HepG2 (cell line): ENCODE results near the gene HYOU1. TPM values are rescaled to one million over a fixed set of nuclear protein-coding genes. Genes with fewer than 3 reads are reported as not detected.

ENCODE experiments used
- ATF1 ChIP-seq: IDR thresholded peaks from 2 replicates; pipeline ENCODE4 v1.6.1; 2016; ENCODE audit warnings: mild to moderate bottlenecking, control low read depth
- FOXK1 ChIP-seq: sonication (generic); formaldehyde crosslinking; IDR thresholded peaks from 2 replicates; pipeline ENCODE4 v1.4.0; 2020; ENCODE audit warnings: low read depth, missing genetic modification reagents, borderline replicate concordance
- NONO ChIP-seq, 2 experiments: fragments of 450-650 bp in 1 of 2; sonication (generic) in 1 of 2; formaldehyde crosslinking in 1 of 2; IDR thresholded peaks in 1 of 2; conservative IDR thresholded peaks in 1 of 2; 2 replicates each; pipeline versions ENCODE4 v1.6.1 to v1.8.0; 2017 to 2022; ENCODE audit warnings: mild to moderate bottlenecking in 1 of 2, missing genetic modification reagents in 1 of 2, moderate library complexity in 1 of 2
- PLRG1 ChIP-seq: fragments of 450-650 bp; conservative IDR thresholded peaks from 2 replicates; pipeline ENCODE4 v1.6.1; 2016
- POLR2AphosphoS2 ChIP-seq: IDR thresholded peaks from 2 replicates; pipeline ENCODE4 v1.6.1; 2011; ENCODE audit warnings: low read depth, low read length, improper control_type of control experiment
- U2AF2 ChIP-seq: fragments of 200-400 bp; formaldehyde crosslinking; IDR thresholded peaks from 2 replicates; pipeline ENCODE4 v1.6.1; 2017; ENCODE audit warnings: low read depth, mild to moderate bottlenecking, low read length
- ZFP41 ChIP-seq: sonication (generic); formaldehyde crosslinking; IDR thresholded peaks from 2 replicates; pipeline ENCODE4 v1.4.0; 2020; ENCODE audit warnings: mild to moderate bottlenecking, missing genetic modification reagents, borderline replicate concordance
- ZNF333 ChIP-seq: sonication (generic); formaldehyde crosslinking; IDR thresholded peaks from 2 replicates; pipeline ENCODE4 v1.4.0; 2020; ENCODE audit warnings: mild to moderate bottlenecking, missing genetic modification reagents, borderline replicate concordance
- ZNF7 ChIP-seq: IDR thresholded peaks from 2 replicates; pipeline ENCODE4 v1.6.1; 2016; ENCODE audit warnings: missing biosample characterization, missing genetic modification reagents
- ZNF772 ChIP-seq: sonication (generic); formaldehyde crosslinking; IDR thresholded peaks from 2 replicates; pipeline ENCODE4 v1.5.0; 2020; ENCODE audit warnings: mild to moderate bottlenecking, missing genetic modification reagents
- polyA plus RNA-seq, 8 experiments: library from polyadenylated mRNA; depleted of rRNA in 3 of 8; stranded (reverse) in 7 of 8; unstranded in 1 of 8; fragments of >200 nt; fragmentation: Illumina TruSeq in 4 of 8; extraction: Trizol in 4 of 8; gene quantifications; 2 replicates each; pipeline versions ENCODE4 v1.2.1 to v1.2.3, GENCODE V29; 2011 to 2016; ENCODE audit warnings: low read depth in 4 of 8, missing spikeins in 1 of 8, mixed read lengths in 1 of 8; ENCODE audit not compliant: insufficient read depth in 1 of 8
- total RNA-seq, 5 experiments: library from RNA; depleted of rRNA; stranded (reverse); fragments of >200 nt; fragmentation: Illumina TruSeq; extraction: Trizol; gene quantifications; 2 replicates each; pipeline ENCODE4 v1.2.3, GENCODE V29; 2016; ENCODE audit warnings: low read depth in 1 of 5
- TF ChIP-seq, protein P1 (sequence below): sonication (generic); formaldehyde crosslinking; IDR thresholded peaks from 2 replicates; pipeline ENCODE4 v1.5.0; 2020; ENCODE audit warnings: mild to moderate bottlenecking, missing genetic modification reagents
- TF ChIP-seq, protein P2 (sequence below): sonication (generic); formaldehyde crosslinking; IDR thresholded peaks from 2 replicates; pipeline ENCODE4 v1.8.1; 2023; ENCODE audit warnings: missing genetic modification reagents, mild to moderate bottlenecking, borderline replicate concordance
- TF ChIP-seq, protein P3 (sequence below): sonication (generic); formaldehyde crosslinking; IDR thresholded peaks from 2 replicates; pipeline ENCODE4 v1.8.1; 2022; ENCODE audit warnings: low read depth, mild to moderate bottlenecking, missing genetic modification reagents
- TF ChIP-seq, protein P4 (sequence below): sonication (generic); formaldehyde crosslinking; IDR thresholded peaks from 2 replicates; pipeline ENCODE4 v1.4.0; 2020; ENCODE audit warnings: missing genetic modification reagents
- TF ChIP-seq, protein P5 (sequence below): sonication (generic); formaldehyde crosslinking; IDR thresholded peaks from 2 replicates; pipeline ENCODE4; 2020; ENCODE audit warnings: missing genetic modification reagents, mild to moderate bottlenecking, borderline replicate concordance
- TF ChIP-seq, protein P6 (sequence below): sonication (generic); formaldehyde crosslinking; conservative IDR thresholded peaks from 2 replicates; pipeline ENCODE4 v1.8.0; 2022; ENCODE audit warnings: low read depth, missing genetic modification reagents

HYOU1 gene
- total and polyA plus RNA-seq, 2 of the 13 experiments (the other 11 are each of a cell fraction or from before 2014, with no cell fraction given): 127 to 155 TPM

DNA sequence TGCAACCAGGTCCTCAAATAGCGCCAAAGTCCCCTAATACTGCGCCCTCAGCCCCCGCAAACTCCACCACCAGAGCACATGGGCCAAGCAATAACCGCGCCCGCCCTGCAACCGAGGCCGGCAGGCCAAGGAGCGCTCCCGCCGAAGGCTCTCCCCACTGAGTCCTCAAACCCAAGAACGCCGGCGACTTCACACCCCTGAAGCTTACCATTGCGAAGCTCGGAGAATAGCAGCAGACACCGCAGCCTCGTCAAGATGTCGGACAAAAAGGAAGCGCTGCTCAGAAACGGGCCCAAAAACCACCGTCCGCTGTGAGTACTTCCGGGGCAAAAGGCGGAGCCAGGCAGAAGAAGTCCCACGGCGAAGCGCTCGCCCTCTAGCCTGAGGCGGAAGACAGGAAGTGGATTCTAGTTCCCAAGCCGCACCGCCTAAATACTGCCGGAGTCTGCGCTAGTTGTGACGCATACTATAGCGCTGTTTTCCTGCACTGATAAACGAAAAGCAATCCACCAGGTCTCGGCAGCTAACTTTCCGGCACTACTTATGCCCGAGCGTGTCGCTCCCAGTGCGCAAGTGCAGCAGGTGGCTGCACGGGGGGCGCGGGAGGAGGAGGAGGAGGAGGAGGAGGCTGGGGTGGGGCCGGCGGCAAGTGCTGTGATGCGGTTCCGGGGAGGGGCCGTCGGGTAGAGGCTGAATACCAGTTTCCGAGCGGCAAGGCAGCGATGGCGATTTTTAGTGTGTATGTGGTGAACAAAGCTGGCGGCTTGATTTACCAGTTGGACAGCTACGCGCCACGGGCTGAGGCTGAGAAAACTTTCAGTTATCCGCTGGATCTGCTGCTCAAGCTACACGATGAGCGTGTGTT, 38.7 kb downstream of the HYOU1 start, which contains the start of the genes RPS25 and TRAPPC4 (continued):
- TF ChIP-seq, protein P1, sequence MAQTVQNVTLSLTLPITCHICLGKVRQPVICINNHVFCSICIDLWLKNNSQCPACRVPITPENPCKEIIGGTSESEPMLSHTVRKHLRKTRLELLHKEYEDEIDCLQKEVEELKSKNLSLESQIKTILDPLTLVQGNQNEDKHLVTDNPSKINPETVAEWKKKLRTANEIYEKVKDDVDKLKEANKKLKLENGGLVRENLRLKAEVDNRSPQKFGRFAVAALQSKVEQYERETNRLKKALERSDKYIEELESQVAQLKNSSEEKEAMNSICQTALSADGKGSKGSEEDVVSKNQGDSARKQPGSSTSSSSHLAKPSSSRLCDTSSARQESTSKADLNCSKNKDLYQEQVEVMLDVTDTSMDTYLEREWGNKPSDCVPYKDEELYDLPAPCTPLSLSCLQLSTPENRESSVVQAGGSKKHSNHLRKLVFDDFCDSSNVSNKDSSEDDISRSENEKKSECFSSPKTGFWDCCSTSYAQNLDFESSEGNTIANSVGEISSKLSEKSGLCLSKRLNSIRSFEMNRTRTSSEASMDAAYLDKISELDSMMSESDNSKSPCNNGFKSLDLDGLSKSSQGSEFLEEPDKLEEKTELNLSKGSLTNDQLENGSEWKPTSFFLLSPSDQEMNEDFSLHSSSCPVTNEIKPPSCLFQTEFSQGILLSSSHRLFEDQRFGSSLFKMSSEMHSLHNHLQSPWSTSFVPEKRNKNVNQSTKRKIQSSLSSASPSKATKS: no peak
- TF ChIP-seq, protein P2, sequence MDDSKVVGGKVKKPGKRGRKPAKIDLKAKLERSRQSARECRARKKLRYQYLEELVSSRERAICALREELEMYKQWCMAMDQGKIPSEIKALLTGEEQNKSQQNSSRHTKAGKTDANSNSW (CRISPR knock-in tag): peak; percentile 90; the same call in 1 of the 2 replicates
- TF ChIP-seq, protein P3, sequence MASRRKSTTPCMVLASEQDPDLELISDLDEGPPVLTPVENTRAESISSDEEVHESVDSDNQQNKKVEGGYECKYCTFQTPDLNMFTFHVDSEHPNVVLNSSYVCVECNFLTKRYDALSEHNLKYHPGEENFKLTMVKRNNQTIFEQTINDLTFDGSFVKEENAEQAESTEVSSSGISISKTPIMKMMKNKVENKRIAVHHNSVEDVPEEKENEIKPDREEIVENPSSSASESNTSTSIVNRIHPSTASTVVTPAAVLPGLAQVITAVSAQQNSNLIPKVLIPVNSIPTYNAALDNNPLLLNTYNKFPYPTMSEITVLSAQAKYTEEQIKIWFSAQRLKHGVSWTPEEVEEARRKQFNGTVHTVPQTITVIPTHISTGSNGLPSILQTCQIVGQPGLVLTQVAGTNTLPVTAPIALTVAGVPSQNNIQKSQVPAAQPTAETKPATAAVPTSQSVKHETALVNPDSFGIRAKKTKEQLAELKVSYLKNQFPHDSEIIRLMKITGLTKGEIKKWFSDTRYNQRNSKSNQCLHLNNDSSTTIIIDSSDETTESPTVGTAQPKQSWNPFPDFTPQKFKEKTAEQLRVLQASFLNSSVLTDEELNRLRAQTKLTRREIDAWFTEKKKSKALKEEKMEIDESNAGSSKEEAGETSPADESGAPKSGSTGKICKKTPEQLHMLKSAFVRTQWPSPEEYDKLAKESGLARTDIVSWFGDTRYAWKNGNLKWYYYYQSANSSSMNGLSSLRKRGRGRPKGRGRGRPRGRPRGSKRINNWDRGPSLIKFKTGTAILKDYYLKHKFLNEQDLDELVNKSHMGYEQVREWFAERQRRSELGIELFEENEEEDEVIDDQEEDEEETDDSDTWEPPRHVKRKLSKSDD (CRISPR knock-in tag): no peak; the same call in 1 of the 2 replicates
- TF ChIP-seq, protein P4, sequence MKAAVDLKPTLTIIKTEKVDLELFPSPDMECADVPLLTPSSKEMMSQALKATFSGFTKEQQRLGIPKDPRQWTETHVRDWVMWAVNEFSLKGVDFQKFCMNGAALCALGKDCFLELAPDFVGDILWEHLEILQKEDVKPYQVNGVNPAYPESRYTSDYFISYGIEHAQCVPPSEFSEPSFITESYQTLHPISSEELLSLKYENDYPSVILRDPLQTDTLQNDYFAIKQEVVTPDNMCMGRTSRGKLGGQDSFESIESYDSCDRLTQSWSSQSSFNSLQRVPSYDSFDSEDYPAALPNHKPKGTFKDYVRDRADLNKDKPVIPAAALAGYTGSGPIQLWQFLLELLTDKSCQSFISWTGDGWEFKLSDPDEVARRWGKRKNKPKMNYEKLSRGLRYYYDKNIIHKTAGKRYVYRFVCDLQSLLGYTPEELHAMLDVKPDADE (CRISPR knock-in tag): no peak
- TF ChIP-seq, protein P5, sequence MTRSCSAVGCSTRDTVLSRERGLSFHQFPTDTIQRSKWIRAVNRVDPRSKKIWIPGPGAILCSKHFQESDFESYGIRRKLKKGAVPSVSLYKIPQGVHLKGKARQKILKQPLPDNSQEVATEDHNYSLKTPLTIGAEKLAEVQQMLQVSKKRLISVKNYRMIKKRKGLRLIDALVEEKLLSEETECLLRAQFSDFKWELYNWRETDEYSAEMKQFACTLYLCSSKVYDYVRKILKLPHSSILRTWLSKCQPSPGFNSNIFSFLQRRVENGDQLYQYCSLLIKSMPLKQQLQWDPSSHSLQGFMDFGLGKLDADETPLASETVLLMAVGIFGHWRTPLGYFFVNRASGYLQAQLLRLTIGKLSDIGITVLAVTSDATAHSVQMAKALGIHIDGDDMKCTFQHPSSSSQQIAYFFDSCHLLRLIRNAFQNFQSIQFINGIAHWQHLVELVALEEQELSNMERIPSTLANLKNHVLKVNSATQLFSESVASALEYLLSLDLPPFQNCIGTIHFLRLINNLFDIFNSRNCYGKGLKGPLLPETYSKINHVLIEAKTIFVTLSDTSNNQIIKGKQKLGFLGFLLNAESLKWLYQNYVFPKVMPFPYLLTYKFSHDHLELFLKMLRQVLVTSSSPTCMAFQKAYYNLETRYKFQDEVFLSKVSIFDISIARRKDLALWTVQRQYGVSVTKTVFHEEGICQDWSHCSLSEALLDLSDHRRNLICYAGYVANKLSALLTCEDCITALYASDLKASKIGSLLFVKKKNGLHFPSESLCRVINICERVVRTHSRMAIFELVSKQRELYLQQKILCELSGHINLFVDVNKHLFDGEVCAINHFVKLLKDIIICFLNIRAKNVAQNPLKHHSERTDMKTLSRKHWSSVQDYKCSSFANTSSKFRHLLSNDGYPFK: peak; percentile 97
- TF ChIP-seq NONO (IDR thresholded peaks at IDR 0.05) (no peak), NONO (CRISPR knock-in tag; conservative IDR thresholded peaks at IDR 0.05) (peak; percentile 85; the same call in 1 of the 2 replicates), ZFP41 (CRISPR knock-in tag) (0 out of 2 replicates have a peak, but pooled peaks have one; percentile 42), ZNF772 (CRISPR knock-in tag) (peak; percentile 35; the same call in 1 of the 2 replicates), POLR2AphosphoS2 (no peak), PLRG1 (no peak), ZNF333 (CRISPR knock-in tag) (peak; percentile 65; the same call in 1 of the 2 replicates), ATF1 (peak; percentile 87), U2AF2 (no peak), FOXK1 (CRISPR knock-in tag) (peak; percentile 71; the same call in 1 of the 2 replicates), ZNF7 (CRISPR knock-in tag) (peak; percentile 20; the same call in 1 of the 2 replicates)
- TF ChIP-seq, protein P6, sequence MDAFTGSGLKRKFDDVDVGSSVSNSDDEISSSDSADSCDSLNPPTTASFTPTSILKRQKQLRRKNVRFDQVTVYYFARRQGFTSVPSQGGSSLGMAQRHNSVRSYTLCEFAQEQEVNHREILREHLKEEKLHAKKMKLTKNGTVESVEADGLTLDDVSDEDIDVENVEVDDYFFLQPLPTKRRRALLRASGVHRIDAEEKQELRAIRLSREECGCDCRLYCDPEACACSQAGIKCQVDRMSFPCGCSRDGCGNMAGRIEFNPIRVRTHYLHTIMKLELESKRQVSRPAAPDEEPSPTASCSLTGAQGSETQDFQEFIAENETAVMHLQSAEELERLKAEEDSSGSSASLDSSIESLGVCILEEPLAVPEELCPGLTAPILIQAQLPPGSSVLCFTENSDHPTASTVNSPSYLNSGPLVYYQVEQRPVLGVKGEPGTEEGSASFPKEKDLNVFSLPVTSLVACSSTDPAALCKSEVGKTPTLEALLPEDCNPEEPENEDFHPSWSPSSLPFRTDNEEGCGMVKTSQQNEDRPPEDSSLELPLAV (CRISPR knock-in tag): no peak
